ENCODE measurements around the gene TACR2. TPM values are rescaled to one million over a fixed set of nuclear protein-coding genes. Genes with fewer than 3 reads are reported as not detected.

TACR2 gene
- polyA plus RNA-seq, 1 experiment = not detected

- ChIA-PET CTCF (interaction anchor here (0.6 to 2.1 kb wide), 8 partner anchors 10 to 273 kb away, joined by 3 to 7 read pairs (median 3); no protein-coding TSS in a partner anchor), POLR2A (interaction anchor here (1.1 kb wide), 1 partner anchor 55 kb away, joined by 3 read pairs; no protein-coding TSS in a partner anchor)
- DNase-seq (ENCODE audit: low read depth, low spot score) = peak; percentile 42
- H3K4me3 ChIP-seq (ENCODE audit: low read depth, low read length) = no peak overlapping the region
- H3K27me3 ChIP-seq (ENCODE audit: control insufficient read depth, insufficient read depth, low read length) = no peaks in the 10 kb centered on the region
- TF ChIP-seq CTCF (IDR thresholded peaks at IDR 0.05; ENCODE audit: low read depth, low read length) = no peak
- H3K9me3 ChIP-seq (ENCODE audit: control insufficient read depth, insufficient read depth, low read length) = no peaks in the 10 kb centered on the region
- peak overlapping the region; percentile 65 for H3K27ac ChIP-seq (ENCODE audit: low read depth, low read length)
Observed at GRCh38 chr10:69382382-69383117, 34.2 kb downstream of the TACR2 start.

GRCh38 chr10:69379800-69380199 lies 36.9 kb downstream of the TACR2 start:
- H3K27me3 ChIP-seq (ENCODE audit: control insufficient read depth, insufficient read depth, low read length) = no peaks in the 10 kb centered on the region
- POLR2A ChIA-PET = no interaction called here
- DNase-seq (ENCODE audit: low read depth, low spot score) = no peak
- no peak overlapping the region for H3K27ac ChIP-seq (ENCODE audit: low read depth, low read length)
- CTCF ChIA-PET = no interaction called here
- H3K9me3 ChIP-seq (ENCODE audit: control insufficient read depth, insufficient read depth, low read length) = no peaks in the 10 kb centered on the region; the same call in 1 of the 2 replicates
- H3K4me3 ChIP-seq (ENCODE audit: low read depth, low read length) = no peak overlapping the region
- no peak for TF ChIP-seq CTCF (IDR thresholded peaks at IDR 0.05; ENCODE audit: low read depth, low read length)

- no peaks in the 10 kb centered on the region for H3K27me3 ChIP-seq (ENCODE audit: control insufficient read depth, insufficient read depth, low read length)
- no peak for DNase-seq (ENCODE audit: low read depth, low spot score)
- no peaks in the 10 kb centered on the region; the same call in 1 of the 2 replicates for H3K9me3 ChIP-seq (ENCODE audit: control insufficient read depth, insufficient read depth, low read length)
- TF ChIP-seq CTCF (IDR thresholded peaks at IDR 0.05; ENCODE audit: low read depth, low read length) = no peak
- H3K4me3 ChIP-seq (ENCODE audit: low read depth, low read length) = no peak overlapping the region
- POLR2A ChIA-PET = no interaction called here
- no peak overlapping the region for H3K27ac ChIP-seq (ENCODE audit: low read depth, low read length)
- CTCF ChIA-PET = no interaction called here
Observed at GRCh38 chr10:69377933-69378332, 38.8 kb downstream of the TACR2 start.

GRCh38 chr10:69377191-69377590 lies 39.5 kb downstream of the TACR2 start:
- TF ChIP-seq CTCF (IDR thresholded peaks at IDR 0.05; ENCODE audit: low read depth, low read length) = no peak
- Histone ChIP-seq H3K27ac (ENCODE audit: low read depth, low read length) (no peak overlapping the region), H3K9me3 (ENCODE audit: control insufficient read depth, insufficient read depth, low read length) (no peaks in the 10 kb centered on the region; the same call in 1 of the 2 replicates), H3K4me3 (ENCODE audit: low read depth, low read length) (no peak overlapping the region), H3K27me3 (ENCODE audit: control insufficient read depth, insufficient read depth, low read length) (no peaks in the 10 kb centered on the region)
- ChIA-PET POLR2A (no interaction called here), CTCF (no interaction called here)
- DNase-seq (ENCODE audit: low read depth, low spot score) = no peak

- ChIA-PET POLR2A (no interaction called here), CTCF (no interaction called here)
- DNase-seq (ENCODE audit: low read depth, low spot score) = no peak
- Histone ChIP-seq H3K9me3 (ENCODE audit: control insufficient read depth, insufficient read depth, low read length) (no peaks in the 10 kb centered on the region; the same call in 1 of the 2 replicates), H3K4me3 (ENCODE audit: low read depth, low read length) (no peak overlapping the region), H3K27me3 (ENCODE audit: control insufficient read depth, insufficient read depth, low read length) (no peaks in the 10 kb centered on the region), H3K27ac (ENCODE audit: low read depth, low read length) (no peak overlapping the region)
- no peak for TF ChIP-seq CTCF (IDR thresholded peaks at IDR 0.05; ENCODE audit: low read depth, low read length)
Observed at GRCh38 chr10:69376662-69377061, 40.1 kb downstream of the TACR2 start.
